Activated T-cell treated with anti-CD3 and anti-CD28 coated beads, Interleukin-2, amount 50 U/mL, for 24 hours (primary cell): ENCODE measurements around the gene LRRC53.

Experiments
- DNase-seq: peaks from one replicate; pipeline ENCODE4 v3.0.0-alpha.2; 2020
- H3K27ac Mint-ChIP-seq: 2 replicates; pipeline ENCODE4 v1.8.0; 2020; ENCODE audit warnings: mild to moderate bottlenecking, mixed read lengths
- H3K27me3 Mint-ChIP-seq: 2 replicates; pipeline ENCODE4 v1.8.0; 2020; ENCODE audit warnings: mixed read lengths
- H3K36me3 Mint-ChIP-seq: 2 replicates; pipeline ENCODE4 v1.8.0; 2020; ENCODE audit warnings: low read depth, mixed read lengths
- H3K4me1 Mint-ChIP-seq: 2 replicates; pipeline ENCODE4 v1.8.0; 2020; ENCODE audit warnings: low read depth, mixed read lengths
- H3K4me3 Mint-ChIP-seq: 2 replicates; pipeline ENCODE4 v1.8.0; 2020; ENCODE audit warnings: mild to moderate bottlenecking, moderate library complexity, mixed read lengths
- H3K9me3 Mint-ChIP-seq: 2 replicates; pipeline ENCODE4 v1.8.0; 2020; ENCODE audit warnings: mixed read lengths

Gene LRRC53

GRCh38 chr1:74470251-74470650 is 42.2 kb downstream of the LRRC53 start:
- no peak overlapping the region for H3K4me3 Mint-ChIP-seq

GRCh38 chr1:74468982-74469603 is 43.3 kb downstream of the LRRC53 start:
- Mint-ChIP-seq H3K9me3 (no peaks in the 10 kb centered on the region), H3K36me3 (no peaks in the 10 kb centered on the region), H3K27ac (no peak overlapping the region), H3K4me3 (no peak overlapping the region), H3K4me1 (no peaks in the 10 kb centered on the region), H3K27me3 (peaks cover 4% of the 10 kb centered on the region)
- no peak for DNase-seq

More at GRCh38 chr1:74470251-74470650, 42.2 kb downstream of the LRRC53 start:
- Mint-ChIP-seq H3K36me3 (no peaks in the 10 kb centered on the region), H3K27ac (no peak overlapping the region), H3K27me3 (peaks cover 4% of the 10 kb centered on the region), H3K4me1 (no peaks in the 10 kb centered on the region), H3K9me3 (no peaks in the 10 kb centered on the region)
- DNase-seq, result no peak

GRCh38 chr1:74467786-74468377 is 44.5 kb downstream of the LRRC53 start:
- H3K27ac Mint-ChIP-seq, result no peak overlapping the region
- H3K4me1 Mint-ChIP-seq, result no peaks in the 10 kb centered on the region
- no peaks in the 10 kb centered on the region for H3K36me3 Mint-ChIP-seq
- H3K4me3 Mint-ChIP-seq, result no peak overlapping the region
- H3K27me3 Mint-ChIP-seq, result no peaks in the 10 kb centered on the region
- DNase-seq, result no peak
- H3K9me3 Mint-ChIP-seq, result no peaks in the 10 kb centered on the region

GRCh38 chr1:74465193-74465681 is 47.2 kb downstream of the LRRC53 start:
- Mint-ChIP-seq H3K9me3 (no peaks in the 10 kb centered on the region), H3K4me3 (no peak overlapping the region)
- no peak for DNase-seq

GRCh38 chr1:74464037-74464436 is 48.4 kb downstream of the LRRC53 start:
- Mint-ChIP-seq H3K36me3 (no peaks in the 10 kb centered on the region), H3K4me1 (no peaks in the 10 kb centered on the region), H3K4me3 (no peak overlapping the region), H3K9me3 (no peaks in the 10 kb centered on the region), H3K27ac (no peak overlapping the region), H3K27me3 (no peaks in the 10 kb centered on the region)
- no peak for DNase-seq

More at GRCh38 chr1:74465193-74465681, 47.2 kb downstream of the LRRC53 start:
- no peaks in the 10 kb centered on the region for H3K4me1 Mint-ChIP-seq
- no peaks in the 10 kb centered on the region for H3K36me3 Mint-ChIP-seq
- H3K27ac Mint-ChIP-seq, result no peak overlapping the region
- no peaks in the 10 kb centered on the region for H3K27me3 Mint-ChIP-seq

GRCh38 chr1:74463333-74463988 is 49.0 kb downstream of the LRRC53 start:
- Mint-ChIP-seq H3K27ac (no peak overlapping the region), H3K4me1 (no peaks in the 10 kb centered on the region), H3K27me3 (no peaks in the 10 kb centered on the region), H3K9me3 (no peaks in the 10 kb centered on the region), H3K36me3 (no peaks in the 10 kb centered on the region), H3K4me3 (no peak overlapping the region)
- DNase-seq, result no peak

- Mint-ChIP-seq H3K27me3 (peaks cover 2% of the 10 kb centered on the region), H3K4me3 (no peak overlapping the region), H3K4me1 (no peaks in the 10 kb centered on the region), H3K27ac (no peak overlapping the region), H3K36me3 (no peaks in the 10 kb centered on the region), H3K9me3 (no peaks in the 10 kb centered on the region)
- no peak for DNase-seq
Measured at GRCh38 chr1:74457253-74457652, 55.2 kb downstream of the LRRC53 start.

GRCh38 chr1:74455390-74455789 is 57.0 kb downstream of the LRRC53 start:
- Mint-ChIP-seq H3K4me3 (no peak overlapping the region), H3K9me3 (peaks cover 2% of the 10 kb centered on the region), H3K4me1 (no peaks in the 10 kb centered on the region), H3K36me3 (no peaks in the 10 kb centered on the region), H3K27me3 (peaks cover 2% of the 10 kb centered on the region), H3K27ac (no peak overlapping the region)
- no peak for DNase-seq

GRCh38 chr1:74453277-74453676 is 59.1 kb downstream of the LRRC53 start:
- Mint-ChIP-seq H3K36me3 (no peaks in the 10 kb centered on the region), H3K27me3 (peaks cover 2% of the 10 kb centered on the region), H3K9me3 (peaks cover 5% of the 10 kb centered on the region), H3K4me1 (no peaks in the 10 kb centered on the region), H3K27ac (no peak overlapping the region), H3K4me3 (no peak overlapping the region)
- no peak for DNase-seq

- Mint-ChIP-seq H3K27me3 (peaks cover 2% of the 10 kb centered on the region), H3K4me1 (no peaks in the 10 kb centered on the region), H3K27ac (no peak overlapping the region), H3K4me3 (no peak overlapping the region), H3K9me3 (peaks cover 5% of the 10 kb centered on the region), H3K36me3 (no peaks in the 10 kb centered on the region)
- no peak for DNase-seq
Measured at GRCh38 chr1:74452035-74452434, 60.4 kb downstream of the LRRC53 start.

- H3K4me3 Mint-ChIP-seq, result no peak overlapping the region
- no peaks in the 10 kb centered on the region for H3K9me3 Mint-ChIP-seq
- H3K27me3 Mint-ChIP-seq, result no peaks in the 10 kb centered on the region
- no peaks in the 10 kb centered on the region for H3K36me3 Mint-ChIP-seq
- no peaks in the 10 kb centered on the region for H3K4me1 Mint-ChIP-seq
- no peak overlapping the region for H3K27ac Mint-ChIP-seq
- no peak for DNase-seq
Measured at GRCh38 chr1:74437035-74437434, 75.4 kb downstream of the LRRC53 start.

GRCh38 chr1:74436078-74436477 is 76.3 kb downstream of the LRRC53 start:
- no peaks in the 10 kb centered on the region for H3K4me1 Mint-ChIP-seq

GRCh38 chr1:74434321-74434720 is 78.1 kb downstream of the LRRC53 start:
- Mint-ChIP-seq H3K36me3 (no peaks in the 10 kb centered on the region), H3K27me3 (no peaks in the 10 kb centered on the region), H3K9me3 (no peaks in the 10 kb centered on the region), H3K4me3 (no peak overlapping the region), H3K4me1 (no peaks in the 10 kb centered on the region), H3K27ac (no peak overlapping the region)
- DNase-seq, result no peak

More at GRCh38 chr1:74436078-74436477, 76.3 kb downstream of the LRRC53 start:
- no peak for DNase-seq
- no peaks in the 10 kb centered on the region for H3K36me3 Mint-ChIP-seq
- no peaks in the 10 kb centered on the region for H3K27me3 Mint-ChIP-seq
- no peak overlapping the region for H3K27ac Mint-ChIP-seq
- H3K4me3 Mint-ChIP-seq, result no peak overlapping the region
- H3K9me3 Mint-ChIP-seq, result no peaks in the 10 kb centered on the region

GRCh38 chr1:74432325-74432724 is 80.1 kb downstream of the LRRC53 start:
- no peaks in the 10 kb centered on the region for H3K9me3 Mint-ChIP-seq
- no peaks in the 10 kb centered on the region for H3K4me1 Mint-ChIP-seq
- H3K27me3 Mint-ChIP-seq, result no peaks in the 10 kb centered on the region
- no peak for DNase-seq
- no peaks in the 10 kb centered on the region for H3K36me3 Mint-ChIP-seq
- no peak overlapping the region for H3K27ac Mint-ChIP-seq
- H3K4me3 Mint-ChIP-seq, result no peak overlapping the region

GRCh38 chr1:74431531-74431930 is 80.9 kb downstream of the LRRC53 start:
- Mint-ChIP-seq H3K36me3 (no peaks in the 10 kb centered on the region), H3K27ac (no peak overlapping the region)

More at GRCh38 chr1:74431531-74431930, 80.9 kb downstream of the LRRC53 start:
- DNase-seq, result no peak
- Mint-ChIP-seq H3K4me3 (no peak overlapping the region), H3K9me3 (no peaks in the 10 kb centered on the region), H3K27me3 (no peaks in the 10 kb centered on the region), H3K4me1 (no peaks in the 10 kb centered on the region)
